ENCODE data around the gene KIF16B. TPM values are rescaled to one million over a fixed set of nuclear protein-coding genes. Genes with fewer than 3 reads are reported as not detected.
A peak's percentile ranks its signal among the peaks of the same experiment; 100 is the strongest.

Gene KIF16B
- total and polyA plus RNA-seq, 2 of the 13 experiments (the other 11 are each of a cell fraction or from before 2014, with no cell fraction given): 6.9 to 18.0 TPM

DNA sequence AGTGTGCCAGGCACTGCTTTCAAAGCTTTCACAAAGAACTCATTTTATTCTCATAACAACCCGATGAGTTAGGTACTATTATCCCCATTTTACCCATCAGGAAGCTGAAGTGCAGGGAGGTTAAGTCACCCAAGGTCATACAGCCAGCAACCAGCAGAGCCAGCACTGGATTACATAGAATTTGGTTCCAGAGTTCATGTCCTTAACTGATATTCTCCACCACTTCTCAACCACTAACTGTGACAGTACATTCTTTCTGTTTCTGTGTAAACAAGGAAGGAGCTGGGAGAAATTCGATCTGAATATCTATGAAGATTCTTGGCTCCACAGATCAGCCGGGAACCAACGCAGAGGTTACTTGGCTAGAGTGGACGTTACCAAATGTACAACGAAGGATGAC lies 98.0 kb downstream of the KIF16B start (continued):
- 0 out of 2 replicates have a peak, but pooled peaks have one; percentile 45 for TF ChIP-seq ZNF34 (CRISPR knock-in tag; IDR thresholded peaks at IDR 0.05; ENCODE audit: borderline replicate concordance)
- TF ChIP-seq SOX6 (IDR thresholded peaks at IDR 0.05): no peak
- TF ChIP-seq SOX6 (CRISPR knock-in tag; IDR thresholded peaks at IDR 0.05): peak; percentile 83
- peak; percentile 25; the same call in 1 of the 2 replicates for TF ChIP-seq ZNF652 (CRISPR knock-in tag; IDR thresholded peaks at IDR 0.05; ENCODE audit: borderline replicate concordance, low read depth)
- no peak; the same call in 1 of the 2 replicates for TF ChIP-seq ARNT2 (CRISPR knock-in tag; IDR thresholded peaks at IDR 0.05; ENCODE audit: low read depth)
- no peak for TF ChIP-seq ZNF180 (CRISPR knock-in tag; IDR thresholded peaks at IDR 0.05; ENCODE audit: borderline replicate concordance, low read depth)
- peak; percentile 96; the same call in 1 of the 2 replicates for TF ChIP-seq ZSCAN29 (CRISPR knock-in tag; conservative IDR thresholded peaks at IDR 0.05)
- peak; percentile 80; the same call in 1 of the 2 replicates for TF ChIP-seq CREM (IDR thresholded peaks at IDR 0.05)
- no peak for TF ChIP-seq CREM (CRISPR knock-in tag; IDR thresholded peaks at IDR 0.05)
- TF ChIP-seq ZNF615 (CRISPR knock-in tag; IDR thresholded peaks at IDR 0.05; ENCODE audit: borderline replicate concordance): no peak
- peak; percentile 93 for TF ChIP-seq PITX1 (CRISPR knock-in tag; IDR thresholded peaks at IDR 0.05)
- TF ChIP-seq DNMT3B (CRISPR knock-in tag; conservative IDR thresholded peaks at IDR 0.05): 0 out of 2 replicates have a peak, but pooled peaks have one; percentile 29
- TF ChIP-seq ZNF564 (CRISPR knock-in tag; IDR thresholded peaks at IDR 0.05): no peak
- TF ChIP-seq ARHGAP35 (CRISPR knock-in tag; IDR thresholded peaks at IDR 0.05; ENCODE audit: borderline replicate concordance): no peak
- TF ChIP-seq FOXJ3 (CRISPR knock-in tag; IDR thresholded peaks at IDR 0.05; ENCODE audit: borderline replicate concordance): peak; percentile 80; the same call in 1 of the 2 replicates
- TF ChIP-seq GABPA (IDR thresholded peaks at IDR 0.05; ENCODE audit: low read depth, low read length): no peak
- peak; percentile 46 for TF ChIP-seq GABPA (CRISPR knock-in tag; IDR thresholded peaks at IDR 0.05; ENCODE audit: low read depth)
- TF ChIP-seq ZNF614 (CRISPR knock-in tag; IDR thresholded peaks at IDR 0.05; ENCODE audit: borderline replicate concordance): peak; percentile 90
- TF ChIP-seq SRSF4 (IDR thresholded peaks at IDR 0.05; ENCODE audit: low read depth, low read length, poor library complexity, severe bottlenecking): no peak
- no peak for TF ChIP-seq ZNF17 (CRISPR knock-in tag; IDR thresholded peaks at IDR 0.05)
- no peak for TF ChIP-seq ZNF607 (CRISPR knock-in tag; IDR thresholded peaks at IDR 0.05; ENCODE audit: borderline replicate concordance)
- peak; percentile 77 for TF ChIP-seq FOXK1 (CRISPR knock-in tag; IDR thresholded peaks at IDR 0.05; ENCODE audit: borderline replicate concordance, low read depth)
- TF ChIP-seq U2AF2 (IDR thresholded peaks at IDR 0.05; ENCODE audit: low read depth, low read length): no peak
- no peak for TF ChIP-seq ZNF121 (CRISPR knock-in tag; IDR thresholded peaks at IDR 0.05)
- TF ChIP-seq ZNF350 (CRISPR knock-in tag; IDR thresholded peaks at IDR 0.05; ENCODE audit: borderline replicate concordance, low read depth): no peak
- TF ChIP-seq, protein P1, sequence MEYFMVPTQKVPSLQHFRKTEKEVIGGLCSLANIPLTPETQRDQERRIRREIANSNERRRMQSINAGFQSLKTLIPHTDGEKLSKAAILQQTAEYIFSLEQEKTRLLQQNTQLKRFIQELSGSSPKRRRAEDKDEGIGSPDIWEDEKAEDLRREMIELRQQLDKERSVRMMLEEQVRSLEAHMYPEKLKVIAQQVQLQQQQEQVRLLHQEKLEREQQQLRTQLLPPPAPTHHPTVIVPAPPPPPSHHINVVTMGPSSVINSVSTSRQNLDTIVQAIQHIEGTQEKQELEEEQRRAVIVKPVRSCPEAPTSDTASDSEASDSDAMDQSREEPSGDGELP (IDR thresholded peaks at IDR 0.05; ENCODE audit: borderline replicate concordance, low read depth): peak; percentile 59; the same call in 1 of the 2 replicates
- TF ChIP-seq, protein P2, sequence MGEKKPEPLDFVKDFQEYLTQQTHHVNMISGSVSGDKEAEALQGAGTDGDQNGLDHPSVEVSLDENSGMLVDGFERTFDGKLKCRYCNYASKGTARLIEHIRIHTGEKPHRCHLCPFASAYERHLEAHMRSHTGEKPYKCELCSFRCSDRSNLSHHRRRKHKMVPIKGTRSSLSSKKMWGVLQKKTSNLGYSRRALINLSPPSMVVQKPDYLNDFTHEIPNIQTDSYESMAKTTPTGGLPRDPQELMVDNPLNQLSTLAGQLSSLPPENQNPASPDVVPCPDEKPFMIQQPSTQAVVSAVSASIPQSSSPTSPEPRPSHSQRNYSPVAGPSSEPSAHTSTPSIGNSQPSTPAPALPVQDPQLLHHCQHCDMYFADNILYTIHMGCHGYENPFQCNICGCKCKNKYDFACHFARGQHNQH (CRISPR knock-in tag; IDR thresholded peaks at IDR 0.05): peak; percentile 85
- TF ChIP-seq ELF1 (CRISPR knock-in tag; IDR thresholded peaks at IDR 0.05): peak; percentile 50
- TF ChIP-seq, protein P3, sequence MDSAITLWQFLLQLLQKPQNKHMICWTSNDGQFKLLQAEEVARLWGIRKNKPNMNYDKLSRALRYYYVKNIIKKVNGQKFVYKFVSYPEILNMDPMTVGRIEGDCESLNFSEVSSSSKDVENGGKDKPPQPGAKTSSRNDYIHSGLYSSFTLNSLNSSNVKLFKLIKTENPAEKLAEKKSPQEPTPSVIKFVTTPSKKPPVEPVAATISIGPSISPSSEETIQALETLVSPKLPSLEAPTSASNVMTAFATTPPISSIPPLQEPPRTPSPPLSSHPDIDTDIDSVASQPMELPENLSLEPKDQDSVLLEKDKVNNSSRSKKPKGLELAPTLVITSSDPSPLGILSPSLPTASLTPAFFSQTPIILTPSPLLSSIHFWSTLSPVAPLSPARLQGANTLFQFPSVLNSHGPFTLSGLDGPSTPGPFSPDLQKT (CRISPR knock-in tag; IDR thresholded peaks at IDR 0.05; ENCODE audit: borderline replicate concordance): no peak
- no peak for TF ChIP-seq RAD51 (IDR thresholded peaks at IDR 0.05; ENCODE audit: borderline replicate concordance)
